HG02763 (cell line): Measurements from ENCODE around the gene SYN1.
"Not testable (repeated sequence)": the region's sequence is repeated elsewhere in the genome, so short reads cannot be mapped to it uniquely, and the experiment has no call there.

Experiments
- ATAC-seq: cut with Tn5 transposase; IDR thresholded peaks from one replicate; pipeline ENCODE4 v1.9.1; 2021; ENCODE audit warnings: mild to moderate bottlenecking, moderate library complexity; ENCODE audit not compliant: unreplicated experiment

SYN1 gene

DNA sequence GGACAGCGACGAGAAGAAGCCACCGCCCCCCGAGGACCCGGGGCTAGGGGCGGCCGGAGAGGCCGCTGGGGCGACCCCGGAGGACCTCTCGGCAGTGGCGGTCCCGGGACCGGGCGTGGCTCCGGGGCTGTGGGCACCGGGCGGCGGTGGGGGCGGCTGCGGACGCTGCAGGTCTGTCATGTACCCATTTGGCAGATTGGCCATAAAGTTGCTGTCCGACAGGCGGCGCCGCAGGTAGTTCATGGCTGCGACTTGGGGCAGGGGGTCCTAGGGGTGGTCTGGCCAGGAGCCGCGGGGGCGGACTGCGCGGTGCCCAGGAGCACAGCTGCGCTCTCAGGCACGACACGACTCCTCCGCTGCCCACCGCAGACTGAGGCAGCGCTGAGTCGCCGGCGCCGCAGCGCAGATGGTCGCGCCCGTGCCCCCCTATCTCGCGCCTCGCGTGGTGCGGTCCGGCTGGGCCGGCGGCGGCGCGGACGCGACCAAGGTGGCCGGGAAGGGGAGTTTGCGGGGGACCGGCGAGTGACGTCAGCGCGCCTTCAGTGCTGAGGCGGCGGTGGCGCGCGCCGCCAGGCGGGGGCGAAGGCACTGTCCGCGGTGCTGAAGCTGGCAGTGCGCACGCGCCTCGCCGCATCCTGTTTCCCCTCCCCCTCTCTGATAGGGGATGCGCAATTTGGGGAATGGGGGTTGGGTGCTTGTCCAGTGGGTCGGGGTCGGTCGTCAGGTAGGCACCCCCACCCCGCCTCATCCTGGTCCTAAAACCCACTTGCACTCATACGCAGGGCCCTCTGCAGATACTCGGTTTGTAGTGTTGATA is at the start of gene SYN1:
Gene SYN1 (minus strand): TSS at position 372 of the 817 bp plus-strand sequence. CDS start 129 bp downstream, at position 243.
- peak; percentile 72 for ATAC-seq

GRCh38 chrX:47665797-47666196 is 46.1 kb upstream of the SYN1 start:
- ATAC-seq = not testable (repeated sequence)

GRCh38 chrX:47664737-47665136 is 45.1 kb upstream of the SYN1 start:
- ATAC-seq = no peak

DNA sequence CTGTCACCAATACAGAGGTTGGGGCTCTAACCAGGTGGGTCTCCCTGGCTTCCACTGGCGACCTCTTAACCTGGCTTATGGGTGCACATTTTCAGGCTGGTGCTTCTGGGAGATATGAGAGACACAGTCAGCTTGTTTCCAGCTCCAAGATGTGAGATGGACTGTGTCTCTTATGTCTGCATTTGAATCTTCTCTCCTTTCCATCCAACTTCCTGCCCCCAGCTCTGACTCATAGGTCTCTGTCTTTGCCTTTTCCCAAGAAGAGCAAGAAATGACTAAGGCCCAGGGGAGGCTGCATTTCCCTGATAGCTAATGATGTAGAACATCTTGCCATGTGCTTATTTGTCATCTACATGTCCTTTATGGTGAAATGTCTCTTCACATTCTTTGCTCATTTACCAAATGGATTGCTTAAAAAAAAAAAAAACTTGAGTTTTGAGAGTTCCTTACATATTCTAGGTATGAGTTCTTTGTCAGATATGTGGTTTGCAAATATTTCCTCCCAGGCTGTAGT is 42.5 kb upstream of the SYN1 start:
- ATAC-seq = no peak

GRCh38 chrX:47661539-47661938 is 41.9 kb upstream of the SYN1 start:
- ATAC-seq = no peak

GRCh38 chrX:47659421-47659726 is 39.7 kb upstream of the SYN1 start:
- ATAC-seq = no peak

DNA sequence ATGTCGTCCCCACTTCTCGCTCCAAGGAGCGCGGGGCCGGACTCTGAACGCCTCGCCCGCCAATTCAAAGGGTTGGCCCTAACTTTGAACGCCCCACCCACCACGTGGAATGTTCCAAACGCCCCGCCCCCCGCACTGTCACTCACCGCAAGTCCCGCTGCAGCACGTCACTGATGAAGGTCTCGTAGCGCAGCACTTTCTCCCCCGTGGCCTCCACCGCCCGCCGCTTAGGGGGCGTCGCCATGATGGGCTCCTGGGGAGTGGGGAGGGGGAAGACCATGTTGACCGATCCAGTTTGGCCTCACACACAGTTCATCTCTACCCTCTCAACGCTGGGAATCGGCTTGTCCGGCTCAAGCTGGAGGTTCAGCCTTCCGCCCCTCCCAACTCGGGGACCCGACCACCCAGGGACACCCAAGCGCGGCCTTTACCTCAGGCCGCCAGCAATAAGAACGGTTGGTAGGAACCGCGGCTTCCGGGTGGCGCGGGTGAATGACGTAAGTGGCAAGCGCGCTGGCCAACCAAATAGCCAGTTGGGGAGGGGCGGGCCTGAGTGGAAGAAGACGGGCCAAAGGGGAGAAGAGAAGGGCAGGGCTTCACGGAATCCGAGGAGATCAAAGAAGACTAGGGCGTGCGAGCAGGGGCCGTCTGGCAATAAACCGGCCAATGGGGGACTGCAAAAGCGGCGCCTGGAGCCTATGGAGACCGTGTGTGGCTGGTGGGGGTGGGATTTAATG is 39.2 kb upstream of the SYN1 start, which contains the start of gene UXT:
Gene UXT (minus strand): TSS at position 497 of the 737 bp plus-strand sequence. CDS start 253 bp downstream, at position 244.
- peak; percentile 75 for ATAC-seq

GRCh38 chrX:47658301-47658683 is 38.6 kb upstream of the SYN1 start:
- no peak for ATAC-seq

DNA sequence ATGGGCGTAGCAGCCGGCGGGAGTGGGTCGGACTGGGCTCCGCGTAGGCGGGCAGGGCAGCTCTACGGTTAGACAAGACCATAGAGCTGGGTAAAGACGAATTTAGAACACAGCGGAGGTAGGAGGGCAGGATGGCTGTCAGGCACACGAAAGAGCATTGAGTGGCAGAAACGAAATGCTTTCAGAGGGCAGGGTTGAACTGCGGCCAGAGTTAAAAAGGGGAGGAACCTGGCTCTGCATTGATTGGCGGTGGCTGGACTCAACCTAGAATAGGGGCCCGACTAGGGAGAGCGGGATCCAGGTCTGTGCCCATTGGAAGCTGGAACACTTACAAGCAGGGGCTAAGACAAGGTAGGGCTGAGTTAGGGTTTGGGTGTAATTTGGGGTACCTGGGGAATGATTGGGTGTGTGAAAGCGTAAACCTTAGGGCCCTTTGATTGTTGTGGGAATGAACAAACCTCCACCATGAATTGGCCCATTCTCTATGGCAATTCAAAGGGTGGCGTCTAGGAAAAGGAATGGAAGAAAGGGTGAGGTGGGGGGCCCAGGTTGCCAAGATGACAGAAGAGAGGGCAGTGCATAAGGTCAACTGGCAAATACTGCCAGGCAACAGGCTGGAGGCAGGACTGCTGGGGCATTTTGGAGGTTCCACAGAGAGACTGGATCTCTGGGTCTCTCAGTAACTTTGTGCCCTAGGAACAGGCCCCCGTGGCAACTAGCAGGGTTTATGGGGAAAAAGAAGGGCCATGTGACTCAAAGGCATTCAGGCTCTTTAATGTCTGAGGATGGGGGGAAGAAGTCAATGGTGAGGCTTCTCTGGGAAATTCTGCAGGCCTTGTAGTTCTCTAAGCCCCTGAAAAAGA is 31.6 kb upstream of the SYN1 start:
- ATAC-seq = no peak

GRCh38 chrX:47650164-47651042 is 30.7 kb upstream of the SYN1 start, which contains the start of gene ELK1:
Gene ELK1, minus strand, starts transcription at chrX:47650563. Its CDS starts 9,122 bp downstream, at chrX:47641441.
- ATAC-seq = peak; percentile 92

GRCh38 chrX:47649781-47650163 is 30.1 kb upstream of the SYN1 start:
- no peak for ATAC-seq

- no peak for ATAC-seq
These were observed 29.6 kb upstream of the SYN1 start for GRCh38 chrX:47649271-47649670.

- ATAC-seq = no peak
These were observed 28.7 kb upstream of the SYN1 start for GRCh38 chrX:47648376-47648775.

DNA sequence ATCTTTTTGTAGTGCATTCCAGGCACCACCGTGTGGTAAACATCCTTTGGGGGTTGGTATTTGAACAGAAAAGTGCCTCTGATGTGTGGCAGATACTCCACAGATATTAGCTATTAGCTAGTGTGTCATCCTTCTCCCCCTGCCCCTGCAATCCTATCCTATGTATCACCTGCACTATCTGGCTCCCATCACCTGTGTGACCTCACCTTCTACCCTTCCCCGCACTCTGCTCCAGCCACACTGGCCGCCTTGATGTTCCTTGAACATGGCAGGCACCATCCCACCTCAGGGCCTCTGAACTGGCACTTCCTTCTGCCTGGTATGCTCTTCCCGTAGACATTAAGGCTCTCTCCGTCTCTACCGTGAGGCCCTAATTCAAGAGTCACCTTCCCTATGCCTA is 27.0 kb upstream of the SYN1 start:
- no peak for ATAC-seq

- no peak for ATAC-seq
These were observed 25.9 kb upstream of the SYN1 start for GRCh38 chrX:47645530-47645929.

DNA sequence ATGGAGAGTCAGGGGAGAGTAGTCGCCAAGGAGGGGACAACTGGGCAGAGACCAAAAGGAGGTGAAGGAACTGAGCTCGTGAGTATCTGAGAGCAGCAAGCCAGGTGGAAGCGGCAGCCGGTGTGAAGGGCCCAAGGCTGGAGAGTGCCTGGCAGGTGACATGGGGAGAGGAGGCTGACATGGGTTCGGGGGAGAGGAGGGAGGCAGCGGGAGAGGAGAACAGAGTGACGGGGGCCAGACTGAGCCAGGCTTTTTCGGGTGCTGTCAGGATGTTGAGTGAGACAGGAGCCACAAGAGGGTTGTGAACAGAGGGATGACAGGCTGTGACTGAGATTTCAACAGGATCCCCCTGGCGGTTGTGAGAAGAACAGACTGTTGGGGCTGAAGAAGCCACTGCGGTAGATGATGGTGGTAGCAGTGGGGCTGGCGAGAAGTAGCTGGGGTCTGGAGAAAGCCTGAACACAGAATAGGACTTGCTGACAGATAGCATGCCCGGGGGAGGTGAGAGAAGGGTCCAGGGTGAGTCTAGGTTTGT is 25.0 kb upstream of the SYN1 start:
- ATAC-seq = no peak

- no peak for ATAC-seq
These were observed 24.3 kb upstream of the SYN1 start for GRCh38 chrX:47643926-47644325.

GRCh38 chrX:47638816-47639215 is 19.2 kb upstream of the SYN1 start:
- no peak for ATAC-seq

GRCh38 chrX:47637546-47638195 is 18.0 kb upstream of the SYN1 start:
- ATAC-seq = no peak
